Smooth muscle cell (in vitro differentiated cells): ENCODE data around the gene TAOK3. TPM values are rescaled to one million over a fixed set of nuclear protein-coding genes. Genes with fewer than 3 reads are reported as not detected.

ENCODE experiments used
- DNase-seq: peaks from one replicate; lab custom pipeline; 2025; ENCODE audit not compliant: unreplicated experiment; lab: John Stamatoyannopoulos, UW
- H2AFZ ChIP-seq: fragments of 200-600 bp; sonication (generic); 2 replicates; pipeline ENCODE4 v1.6.0; 2016; ENCODE audit warnings: antibody characterized with exemption, low read depth, mild to moderate bottlenecking
- H3F3A ChIP-seq: fragments of 200-600 bp; sonication (generic); 2 replicates; pipeline ENCODE4 v1.6.0; 2017; ENCODE audit warnings: antibody characterized with exemption, low read depth
- H3K27ac ChIP-seq: fragments of 200-600 bp; sonication (generic); 2 replicates; pipeline ENCODE4 v1.5.1; 2016; ENCODE audit warnings: low read depth, mild to moderate bottlenecking
- H3K27me3 ChIP-seq: fragments of 200-600 bp; sonication (generic); 2 replicates; pipeline ENCODE4 v1.6.1; 2016; ENCODE audit warnings: low read depth, mild to moderate bottlenecking
- H3K36me3 ChIP-seq: fragments of 200-600 bp; sonication (generic); 2 replicates; pipeline ENCODE4 v1.5.1; 2016; ENCODE audit warnings: low read depth
- H3K4me1 ChIP-seq: fragments of 200-600 bp; sonication (generic); 2 replicates; pipeline ENCODE4 v1.5.1; 2016; ENCODE audit warnings: low read depth
- H3K4me2 ChIP-seq: fragments of 200-600 bp; sonication (generic); 2 replicates; pipeline ENCODE4 v1.6.0; 2016; ENCODE audit warnings: mild to moderate bottlenecking
- H3K4me3 ChIP-seq: fragments of 200-600 bp; sonication (generic); 2 replicates; pipeline ENCODE4 v1.5.1; 2016; ENCODE audit warnings: mild to moderate bottlenecking
- H3K79me2 ChIP-seq: fragments of 200-600 bp; sonication (generic); 2 replicates; pipeline ENCODE4 v1.6.0; 2016; ENCODE audit warnings: low read depth, mild to moderate bottlenecking
- H3K9ac ChIP-seq: fragments of 200-600 bp; sonication (generic); 2 replicates; pipeline ENCODE4 v1.6.0; 2016; ENCODE audit warnings: low read depth
- H3K9me3 ChIP-seq: fragments of 200-600 bp; sonication (generic); replicated peaks from 2 replicates; pipeline ENCODE4 v1.5.1; 2016; ENCODE audit warnings: low read depth
- H4K20me1 ChIP-seq: fragments of 200-600 bp; sonication (generic); 2 replicates; pipeline ENCODE4 v1.6.0; 2016; ENCODE audit warnings: low read depth
- CTCF ChIP-seq: fragments of 200-600 bp; sonication (generic); IDR thresholded peaks from 2 replicates; pipeline ENCODE4 v1.5.1; 2017; ENCODE audit warnings: borderline replicate concordance, mild to moderate bottlenecking, antibody characterized with exemption; ENCODE audit not compliant: insufficient read depth, poor library complexity, severe bottlenecking
- WGBS: methylation state at CpG from one replicate; pipeline ENCODE4 v1.1.7; 2016; ENCODE audit warnings: low lambda C conversion rate; 5-methylcytosine and 5-hydroxymethylcytosine counted together
- polyA plus RNA-seq: library from polyadenylated mRNA; unstranded; fragments of >200 nt; fragmentation: Nextera tagmentation; extraction: Ambion mirVana; gene quantifications from 2 replicates; pipeline ENCODE4 v1.2.1, GENCODE V29; 2016
- total RNA-seq: library from RNA; depleted of rRNA; stranded (reverse); fragments of >200 nt; gene quantifications from 2 replicates; pipeline ENCODE4 v1.2.3, GENCODE V29; 2014

Gene TAOK3
- total and polyA plus RNA-seq, 2 experiments from 2014 or later, result 7.3 to 7.9 TPM

- Histone ChIP-seq H3F3A (peaks cover 3% of the 10 kb centered on the region), H3K27ac (no peak overlapping the region), H3K4me1 (peaks cover 11% of the 10 kb centered on the region), H3K36me3 (no peaks in the 10 kb centered on the region), H3K4me2 (no peak overlapping the region), H2AFZ (no peak overlapping the region), H3K4me3 (no peak overlapping the region), H3K27me3 (peaks cover 22% of the 10 kb centered on the region), H3K79me2 (peaks cover 27% of the 10 kb centered on the region), H3K9me3 (no peaks in the 10 kb centered on the region), H3K9ac (no peak overlapping the region), H4K20me1 (peaks cover 26% of the 10 kb centered on the region)
- DNase-seq, result no peak
- 94% methylated on average over 5 of the region's 5 CpGs for WGBS
- no peak for TF ChIP-seq CTCF
Measured at GRCh38 chr12:118374909-118375308, 2.2 kb upstream of the TAOK3 start.

GRCh38 chr12:118374126-118374725, 1.5 kb upstream of the TAOK3 start:
- TF ChIP-seq CTCF, result no peak
- Histone ChIP-seq H3K27me3 (peaks cover 25% of the 10 kb centered on the region), H3K27ac (no peak overlapping the region), H3K4me1 (peaks cover 11% of the 10 kb centered on the region), H3K9me3 (no peaks in the 10 kb centered on the region), H2AFZ (no peak overlapping the region), H3K36me3 (no peaks in the 10 kb centered on the region), H4K20me1 (peaks cover 20% of the 10 kb centered on the region), H3K4me2 (no peak overlapping the region), H3K79me2 (peaks cover 26% of the 10 kb centered on the region), H3F3A (peaks cover 3% of the 10 kb centered on the region), H3K4me3 (no peak overlapping the region), H3K9ac (no peak overlapping the region)
- 90% methylated on average over 14 of the region's 14 CpGs for WGBS
- no peak for DNase-seq

GRCh38 chr12:118373616-118374015, 909 bp upstream of the TAOK3 start:
- WGBS, result 74% methylated on average over 5 of the region's 5 CpGs
- Histone ChIP-seq H3K9me3 (no peaks in the 10 kb centered on the region), H3K4me3 (peak overlapping the region; percentile 87), H3K4me2 (peak overlapping the region; percentile 85), H3K27ac (no peak overlapping the region), H3K36me3 (no peaks in the 10 kb centered on the region), H4K20me1 (peaks cover 14% of the 10 kb centered on the region), H3K9ac (no peak overlapping the region), H3K4me1 (peaks cover 11% of the 10 kb centered on the region), H3K79me2 (peaks cover 20% of the 10 kb centered on the region), H2AFZ (no peak overlapping the region), H3K27me3 (peaks cover 25% of the 10 kb centered on the region), H3F3A (peaks cover 3% of the 10 kb centered on the region)
- no peak for TF ChIP-seq CTCF
- no peak for DNase-seq
